NCI-H774 (cell line): ENCODE data around the gene OAF.
"Not testable (repeated sequence)": the region's sequence is repeated elsewhere in the genome, so short reads cannot be mapped to it uniquely, and the experiment has no call there.

Source experiments
- DNase-seq: peaks from one replicate; lab custom pipeline; 2025; lab: John Stamatoyannopoulos, UW

Gene OAF

GRCh38 chr11:120210626-120211521, at the start of gene OAF:
Gene OAF (plus strand): TSS chr11:120211032. CDS start chr11:120211280, 248 bp downstream.
- no peak for DNase-seq

DNA sequence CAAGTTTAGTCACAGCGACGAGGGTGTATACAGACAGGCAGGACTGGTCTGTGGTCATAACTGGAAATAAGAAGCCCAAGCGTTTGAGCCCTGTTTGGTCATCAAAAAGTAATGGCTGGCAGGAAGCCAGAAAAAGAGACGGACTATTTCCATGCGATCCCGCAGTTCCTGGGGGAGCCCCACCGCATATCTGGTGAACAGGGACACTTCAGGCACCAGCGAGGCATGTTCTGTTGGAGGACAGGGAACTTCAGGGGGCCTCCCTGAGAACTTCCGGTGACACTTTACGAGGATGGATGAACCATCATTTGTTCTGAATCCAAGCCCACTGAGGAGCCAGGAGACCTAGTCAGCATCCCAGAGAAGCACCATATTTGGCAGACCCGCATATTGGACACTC, 43.2 kb upstream of the OAF start:
- DNase-seq: no peak

GRCh38 chr11:120168108-120168959, 42.5 kb upstream of the OAF start:
- DNase-seq: no peak

- DNase-seq: peak; percentile 15
These were observed 41.7 kb upstream of the OAF start for GRCh38 chr11:120168960-120169681.

- no peak for DNase-seq
These were observed 40.7 kb upstream of the OAF start for GRCh38 chr11:120169981-120170698.

DNA sequence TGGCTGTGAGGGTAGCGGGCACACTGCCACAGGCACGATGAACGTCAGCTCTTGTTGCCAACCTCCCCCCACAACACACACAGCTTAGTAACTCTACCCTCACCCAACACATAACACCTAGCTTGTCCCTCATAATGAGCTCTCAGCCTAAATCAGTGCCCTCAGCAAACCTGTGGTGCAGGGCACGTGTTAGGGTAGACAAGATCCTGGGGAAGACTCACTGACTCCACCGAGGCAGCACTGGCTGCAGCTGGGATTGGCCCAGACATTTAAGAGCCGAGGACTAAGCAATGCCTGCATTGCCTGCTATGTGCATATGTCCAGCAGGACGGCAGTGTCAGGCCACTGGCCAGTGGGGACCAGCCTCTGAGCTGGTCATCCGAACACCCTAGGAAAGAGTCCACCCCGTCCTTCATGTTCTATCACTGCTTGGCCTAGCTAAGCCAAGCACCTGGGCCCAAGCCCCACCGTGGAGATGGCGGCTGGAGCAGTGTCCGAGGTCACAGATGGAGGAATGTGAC, 40.0 kb upstream of the OAF start:
- DNase-seq: no peak

DNA sequence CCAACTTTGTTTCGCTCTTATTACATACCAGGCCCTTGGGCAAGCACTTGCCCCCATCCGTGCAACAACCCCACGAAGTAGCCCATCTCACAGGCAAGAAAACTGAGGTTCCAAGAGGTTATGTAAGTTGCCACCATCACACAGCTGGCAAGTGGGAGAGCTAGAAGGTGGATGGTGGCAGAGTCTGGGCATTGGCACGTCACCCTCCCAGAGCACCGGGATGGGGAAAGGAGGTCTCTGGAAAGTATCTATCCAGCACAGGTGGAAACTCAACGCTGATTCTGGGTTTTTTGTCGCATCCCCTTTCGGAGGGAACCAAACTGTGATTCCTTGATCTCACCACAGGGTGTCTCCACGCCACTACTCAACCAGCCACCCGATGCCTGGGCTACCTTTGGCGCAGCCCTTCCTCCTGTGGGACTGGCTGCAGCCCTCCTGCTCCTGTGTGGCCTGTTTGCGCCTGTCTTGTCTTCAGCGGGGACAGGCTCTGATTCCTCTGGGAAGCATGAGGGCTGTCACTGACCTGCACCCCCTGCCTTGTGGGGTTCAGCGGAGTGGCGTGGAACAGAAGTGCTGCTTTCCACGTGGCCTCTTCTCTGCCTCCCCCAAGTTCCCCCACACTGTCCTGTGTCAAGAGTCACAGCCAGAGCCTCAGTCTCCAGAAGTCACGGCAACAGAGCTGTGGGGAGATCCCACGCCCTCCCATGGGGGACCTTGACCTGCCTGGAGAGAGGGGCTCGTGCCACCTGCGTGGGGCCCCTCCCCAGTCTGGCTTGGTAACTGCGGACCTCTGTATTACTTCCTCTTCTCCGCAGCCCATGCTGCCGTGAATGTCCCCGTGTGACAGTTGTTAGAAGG, 38.5 kb upstream of the OAF start:
- DNase-seq: peak; percentile 6

GRCh38 chr11:120173019-120173705, 37.7 kb upstream of the OAF start:
- no peak for DNase-seq

- no peak for DNase-seq
These were observed 37.0 kb upstream of the OAF start for GRCh38 chr11:120173807-120174206.

DNA sequence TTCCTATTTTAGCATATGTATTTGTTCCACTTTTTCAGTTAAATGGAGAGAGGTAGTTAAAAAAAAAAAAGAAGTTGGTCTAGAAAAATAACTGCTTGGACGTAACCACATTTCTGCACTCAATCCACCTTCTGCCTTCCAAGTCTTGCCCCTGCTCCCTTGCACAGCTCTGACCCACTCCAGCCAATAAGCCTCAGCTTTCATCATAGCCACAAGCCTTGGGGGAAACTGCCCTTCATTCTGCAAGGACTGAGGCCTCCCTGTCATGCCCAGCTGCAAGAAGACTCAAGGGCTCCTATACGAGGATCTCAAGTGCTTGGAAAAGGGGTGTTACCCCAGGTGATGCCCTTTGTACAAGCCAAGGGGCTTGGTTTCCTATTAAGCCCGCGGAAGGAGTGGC, 36.0 kb upstream of the OAF start:
- no peak for DNase-seq

DNA sequence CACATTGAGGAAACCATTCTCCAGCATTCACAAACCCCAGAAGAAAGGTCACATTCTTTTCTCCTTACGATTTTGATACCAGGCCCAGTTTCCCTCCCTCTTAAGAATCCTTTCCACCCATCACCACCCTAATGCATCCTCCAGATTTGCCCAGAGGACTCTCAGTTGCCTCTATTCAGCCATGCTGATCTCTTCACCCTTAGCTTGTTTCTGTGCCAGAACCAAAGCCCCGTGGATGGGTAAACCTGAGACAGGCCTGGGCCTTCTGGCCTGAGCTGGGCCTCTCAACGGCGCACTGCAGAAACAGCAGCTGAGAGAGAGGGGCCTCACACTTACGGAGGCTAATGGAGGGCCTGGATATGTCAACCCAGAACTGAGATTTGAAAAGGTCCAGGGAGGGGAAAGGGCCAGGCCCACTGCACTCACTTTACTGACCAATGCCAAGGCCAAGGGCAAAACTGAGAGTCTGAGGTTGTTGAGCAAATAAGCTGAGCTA, 32.2 kb upstream of the OAF start:
- no peak for DNase-seq

DNA sequence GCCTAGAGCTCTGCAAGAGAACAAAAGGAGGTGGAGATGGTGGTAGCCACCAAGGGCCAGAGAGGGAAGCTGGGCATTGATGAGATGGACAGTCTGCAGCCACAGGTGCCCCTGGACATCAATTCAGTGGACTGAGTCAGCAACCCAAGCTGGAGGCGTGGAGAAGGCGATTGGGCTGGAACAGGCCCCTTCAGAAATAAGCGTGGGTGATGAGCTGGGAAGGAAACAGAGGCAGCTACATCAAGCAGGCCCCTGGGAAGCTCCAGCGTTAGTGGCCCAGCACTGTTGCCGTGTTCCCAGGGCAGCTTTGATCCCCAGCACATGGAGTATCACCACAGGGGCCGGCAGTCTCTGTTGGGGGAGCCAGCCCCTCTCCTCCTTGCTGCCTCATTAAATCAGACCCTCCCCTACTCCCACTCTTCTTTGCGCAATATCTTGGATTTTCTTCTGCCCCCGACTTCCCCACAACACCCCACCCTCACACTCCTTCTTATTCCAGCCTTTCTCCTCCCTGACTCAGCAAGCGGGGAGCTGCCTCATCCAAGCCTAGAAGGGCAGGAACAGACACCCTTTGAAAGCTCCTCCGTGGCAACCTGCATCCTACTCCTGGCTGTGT, 31.7 kb upstream of the OAF start:
- no peak for DNase-seq

DNA sequence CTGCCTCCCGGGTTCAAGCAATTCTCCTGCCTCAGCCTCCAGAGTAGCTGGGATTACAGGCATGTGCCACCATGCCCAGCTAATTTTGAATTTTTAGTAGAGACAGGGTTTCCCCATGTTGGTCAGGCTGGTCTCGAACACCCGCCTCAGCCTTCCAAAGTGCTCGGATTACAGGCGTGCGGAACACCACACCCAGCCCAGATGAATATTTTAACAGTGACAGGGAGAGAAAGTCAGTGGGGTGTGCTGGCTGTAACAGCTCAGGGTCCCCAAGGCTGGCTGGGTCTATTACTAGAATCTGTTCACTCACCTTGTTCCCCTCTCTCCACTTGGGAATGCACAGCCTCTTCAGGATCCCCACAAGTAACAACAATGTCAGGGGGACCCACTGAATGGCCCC, 30.8 kb upstream of the OAF start:
- DNase-seq: not testable (repeated sequence)

DNA sequence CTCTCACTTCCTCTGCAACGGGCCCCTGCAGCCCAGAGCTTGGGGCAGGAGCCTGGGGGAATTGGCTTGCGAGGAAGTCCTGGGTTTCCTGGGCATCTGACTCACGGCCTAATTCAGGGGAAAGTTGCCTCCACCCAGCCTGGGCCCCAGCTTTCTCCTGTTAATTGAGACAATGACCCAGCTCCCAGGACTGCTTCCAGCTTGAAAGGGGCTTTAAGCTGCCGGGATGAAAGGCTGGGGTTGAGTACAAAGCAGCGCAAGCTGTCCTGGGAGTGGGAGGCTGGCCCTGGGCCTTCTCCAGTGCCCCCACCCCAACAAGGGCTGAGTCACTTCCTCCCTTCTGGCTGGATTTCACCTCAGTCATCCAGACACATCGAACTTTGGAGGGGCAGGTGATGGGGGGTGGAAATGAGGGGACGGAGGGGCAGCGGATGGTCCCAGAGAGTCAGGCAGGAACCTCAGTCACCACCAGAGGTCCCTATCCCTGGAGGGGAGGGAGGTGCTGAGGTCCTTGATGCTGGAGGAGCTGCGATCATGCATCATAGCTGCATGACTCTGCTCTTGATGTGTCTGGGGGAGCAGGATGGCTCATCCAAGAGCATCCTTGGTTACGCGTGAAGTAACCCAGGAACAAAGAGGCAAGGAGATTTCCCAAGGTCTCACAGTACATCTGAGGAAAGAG, 30.1 kb upstream of the OAF start:
- DNase-seq: no peak

DNA sequence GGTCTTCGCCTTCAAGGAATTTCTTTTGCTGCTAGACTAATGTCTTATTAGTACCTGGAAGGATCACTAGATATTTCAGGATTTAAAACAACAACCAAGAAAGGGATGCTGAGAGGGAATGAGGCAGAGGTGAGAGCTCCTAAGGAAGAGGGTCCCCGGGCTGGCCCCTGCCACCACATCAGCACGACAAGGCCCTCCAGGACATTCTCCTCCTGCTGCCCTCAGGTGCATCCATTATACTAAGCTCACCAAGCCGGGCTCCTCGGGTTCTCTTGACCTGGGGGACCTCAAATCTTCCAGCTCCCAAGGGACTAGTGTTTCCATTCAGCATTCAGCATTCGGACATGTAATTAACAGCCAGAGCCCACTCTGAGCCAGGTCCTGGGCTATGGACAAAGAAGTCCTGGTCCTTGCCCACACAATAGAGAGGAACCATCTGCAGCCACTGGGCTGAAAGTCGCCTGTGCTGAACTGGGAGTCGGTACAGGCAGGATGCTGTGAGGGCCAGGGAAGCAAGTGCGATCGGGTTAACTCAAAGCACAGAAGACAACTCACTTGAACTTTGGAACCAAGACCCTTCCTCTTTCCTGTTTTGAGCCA, 29.4 kb upstream of the OAF start:
- DNase-seq: no peak

DNA sequence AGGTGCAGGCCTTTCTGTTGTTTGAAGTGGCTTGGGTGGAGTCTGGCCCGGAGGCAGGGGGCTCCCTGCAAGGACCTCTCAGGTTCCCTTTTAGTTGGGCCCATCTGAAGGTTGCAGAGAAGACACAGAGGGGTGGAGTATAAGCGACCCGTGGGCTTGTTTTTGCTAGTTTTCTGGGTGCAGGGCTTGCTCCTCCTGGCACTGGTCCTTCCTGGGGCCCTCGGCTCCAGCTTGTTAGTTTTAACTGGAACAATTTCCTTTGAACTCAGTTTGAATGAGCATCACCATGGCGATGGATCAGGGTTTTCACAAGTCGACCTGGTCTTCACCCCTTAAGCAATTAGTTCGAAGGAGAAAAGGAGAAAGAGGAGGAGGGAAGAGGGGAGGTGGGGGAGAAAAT, 28.5 kb upstream of the OAF start:
- no peak for DNase-seq

GRCh38 chr11:120182790-120183491, 27.9 kb upstream of the OAF start:
- no peak for DNase-seq

DNA sequence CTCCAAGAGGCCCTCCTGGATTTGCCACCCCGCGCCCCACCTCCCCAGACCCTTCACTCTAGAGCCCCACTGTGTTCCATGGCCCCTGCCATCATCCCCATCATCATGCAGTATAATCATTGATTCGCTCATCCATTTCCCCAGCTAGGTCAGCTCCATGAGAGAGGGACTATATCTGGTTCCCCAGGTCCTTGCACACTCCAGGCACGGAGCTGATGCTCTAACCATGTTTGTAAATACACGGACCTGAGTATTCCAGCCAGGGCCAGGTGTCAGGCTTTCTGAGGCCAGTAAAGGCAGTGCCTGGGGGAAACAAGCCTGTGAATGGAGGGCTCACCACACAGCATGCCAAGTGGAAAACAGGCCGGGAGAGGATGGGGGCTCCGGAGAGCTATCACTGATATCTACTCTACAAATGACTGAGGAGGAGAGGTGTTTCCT, 27.1 kb upstream of the OAF start:
- no peak for DNase-seq
